DND-41 (cell line): ENCODE results near the gene UBP1.

Source experiments
- ATAC-seq: fragments of 200-7000 bp; cut with Tn5 transposase; 3 replicates; pipeline ENCODE4 v1.9.1; 2021; ENCODE audit warnings: low read depth; ENCODE audit not compliant: insufficient read depth
- DNase-seq: peaks from one replicate; pipeline ENCODE4 v3.0.0-alpha.2; 2020
- H2AFZ ChIP-seq: 2 replicates; pipeline ENCODE4 v1.6.0; 2012; ENCODE audit warnings: low read depth, low read length
- H3K27ac ChIP-seq: 2 replicates; pipeline ENCODE4 v1.5.1; 2012; ENCODE audit warnings: low read length, inconsistent platforms
- H3K27me3 ChIP-seq: fragments of 200-600 bp; sonication (generic); 2 replicates; pipeline ENCODE4 v1.6.0; 2012; ENCODE audit warnings: low read length, mild to moderate bottlenecking, inconsistent platforms; ENCODE audit not compliant: insufficient read depth, poor library complexity
- H3K36me3 ChIP-seq: 2 replicates; pipeline ENCODE4 v1.5.1; 2012; ENCODE audit warnings: low read length, inconsistent platforms; ENCODE audit not compliant: insufficient read depth
- H3K4me1 ChIP-seq: 2 replicates; pipeline ENCODE4 v1.5.1; 2012; ENCODE audit warnings: mild to moderate bottlenecking, low read length; ENCODE audit not compliant: insufficient read depth
- H3K4me2 ChIP-seq: 2 replicates; pipeline ENCODE4 v1.6.0; 2012; ENCODE audit warnings: mild to moderate bottlenecking, moderate library complexity, low read length, inconsistent platforms; ENCODE audit not compliant: insufficient read depth
- H3K4me3 ChIP-seq, 2 experiments: fragments of 200-600 bp in 1 of 2; shearing (Covaris generic) in 1 of 2; 2 replicates each; pipeline ENCODE4 v1.5.1; 2012 to 2016; ENCODE audit warnings: inconsistent platforms in 2 of 2, low read length in 2 of 2, mild to moderate bottlenecking in 2 of 2, low read depth in 1 of 2, moderate library complexity in 1 of 2
- H3K79me2 ChIP-seq: 2 replicates; pipeline ENCODE4 v1.6.0; 2012; ENCODE audit warnings: low read length, inconsistent platforms; ENCODE audit not compliant: insufficient read depth
- H3K9ac ChIP-seq: 2 replicates; pipeline ENCODE4 v1.6.0; 2012; ENCODE audit warnings: low read depth, mild to moderate bottlenecking, inconsistent platforms, low read length, moderate library complexity
- H3K9me3 ChIP-seq: 2 replicates; pipeline ENCODE4 v1.5.1; 2012; ENCODE audit warnings: low read length, moderate library complexity, mild to moderate bottlenecking, inconsistent platforms; ENCODE audit not compliant: insufficient read depth, severe bottlenecking
- H4K20me1 ChIP-seq: 2 replicates; pipeline ENCODE4 v1.6.0; 2012; ENCODE audit warnings: low read length; ENCODE audit not compliant: insufficient read depth
- EZH2 ChIP-seq: IDR thresholded peaks from 3 replicates; pipeline ENCODE4 v1.6.1; 2012; ENCODE audit warnings: borderline replicate concordance, low read depth, mild to moderate bottlenecking, moderate library complexity, low read length, inconsistent platforms; ENCODE audit not compliant: severe bottlenecking
- TF ChIP-seq, protein P1 (sequence below): IDR thresholded peaks from 2 replicates; pipeline ENCODE4 v1.5.1; 2012; ENCODE audit warnings: borderline replicate concordance, low read length, moderate library complexity, mild to moderate bottlenecking; ENCODE audit not compliant: poor library complexity, severe bottlenecking; ENCODE audit errors: extremely low read depth

Gene UBP1

DNA sequence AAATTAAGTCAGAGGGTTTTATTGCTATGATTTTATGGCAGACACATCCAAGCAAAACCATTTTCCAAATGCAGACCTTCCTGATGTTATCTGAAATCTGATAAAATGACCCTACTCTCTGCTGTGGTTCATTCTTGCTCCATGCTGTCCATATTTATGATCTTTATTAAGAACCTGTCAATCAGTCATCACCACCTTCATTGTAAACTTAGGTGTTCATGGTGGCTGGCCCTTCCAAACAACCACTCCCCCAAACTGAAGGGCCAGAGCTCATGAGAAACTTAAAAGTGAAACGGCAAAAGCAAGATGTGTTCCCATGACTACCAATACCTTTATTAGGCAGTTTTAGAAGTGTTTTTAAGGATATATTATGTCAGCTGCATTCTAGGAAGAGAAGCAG, 53.6 kb downstream of the UBP1 start:
- no peaks in the 10 kb centered on the region for H3K27me3 ChIP-seq
- no peak for DNase-seq
- TF ChIP-seq, protein P1, sequence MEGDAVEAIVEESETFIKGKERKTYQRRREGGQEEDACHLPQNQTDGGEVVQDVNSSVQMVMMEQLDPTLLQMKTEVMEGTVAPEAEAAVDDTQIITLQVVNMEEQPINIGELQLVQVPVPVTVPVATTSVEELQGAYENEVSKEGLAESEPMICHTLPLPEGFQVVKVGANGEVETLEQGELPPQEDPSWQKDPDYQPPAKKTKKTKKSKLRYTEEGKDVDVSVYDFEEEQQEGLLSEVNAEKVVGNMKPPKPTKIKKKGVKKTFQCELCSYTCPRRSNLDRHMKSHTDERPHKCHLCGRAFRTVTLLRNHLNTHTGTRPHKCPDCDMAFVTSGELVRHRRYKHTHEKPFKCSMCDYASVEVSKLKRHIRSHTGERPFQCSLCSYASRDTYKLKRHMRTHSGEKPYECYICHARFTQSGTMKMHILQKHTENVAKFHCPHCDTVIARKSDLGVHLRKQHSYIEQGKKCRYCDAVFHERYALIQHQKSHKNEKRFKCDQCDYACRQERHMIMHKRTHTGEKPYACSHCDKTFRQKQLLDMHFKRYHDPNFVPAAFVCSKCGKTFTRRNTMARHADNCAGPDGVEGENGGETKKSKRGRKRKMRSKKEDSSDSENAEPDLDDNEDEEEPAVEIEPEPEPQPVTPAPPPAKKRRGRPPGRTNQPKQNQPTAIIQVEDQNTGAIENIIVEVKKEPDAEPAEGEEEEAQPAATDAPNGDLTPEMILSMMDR, result no peak
- TF ChIP-seq EZH2, result no peak
- no peaks in the 10 kb centered on the region for H3K9me3 ChIP-seq
- no peaks in the 10 kb centered on the region for H4K20me1 ChIP-seq
- no peaks in the 10 kb centered on the region for H3K79me2 ChIP-seq
- H3K9ac ChIP-seq, result no peak overlapping the region
- no peak overlapping the region for H2AFZ ChIP-seq
- no peaks in the 10 kb centered on the region for H3K4me1 ChIP-seq
- peaks cover 45% of the 10 kb centered on the region for H3K36me3 ChIP-seq
- no peak for ATAC-seq
- H3K27ac ChIP-seq, result no peak overlapping the region
- H3K4me3 ChIP-seq, result no peak overlapping the region
- H3K4me2 ChIP-seq, result no peak overlapping the region

DNA sequence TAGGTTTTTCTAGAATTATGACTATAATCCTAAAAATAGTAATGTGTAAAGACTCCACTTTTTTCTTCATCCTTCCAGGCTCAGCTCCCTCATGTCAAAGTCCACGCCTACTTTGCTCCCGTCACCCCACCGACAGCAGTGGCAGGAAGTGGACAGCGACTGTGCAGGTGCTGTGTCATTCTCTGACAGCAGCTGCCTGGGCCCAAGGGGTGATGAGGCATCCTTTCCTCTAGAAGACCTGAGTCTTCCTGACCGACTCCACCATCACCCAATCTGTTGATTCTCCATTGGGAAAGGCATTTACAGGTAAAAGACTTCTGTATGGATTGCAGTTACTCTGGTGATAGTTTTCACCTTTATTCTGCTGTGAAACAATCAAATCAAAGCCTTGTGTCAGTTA, 54.8 kb downstream of the UBP1 start:
- Histone ChIP-seq H3K36me3 (peaks cover 33% of the 10 kb centered on the region), H3K27me3 (no peaks in the 10 kb centered on the region), H3K27ac (no peak overlapping the region), H3K9ac (no peak overlapping the region), H4K20me1 (no peaks in the 10 kb centered on the region), H2AFZ (no peak overlapping the region), H3K4me3 (no peak overlapping the region), H3K79me2 (no peaks in the 10 kb centered on the region), H3K4me1 (no peaks in the 10 kb centered on the region), H3K4me2 (no peak overlapping the region), H3K9me3 (no peaks in the 10 kb centered on the region)
- ATAC-seq (peak; percentile 81), DNase-seq (peak; percentile 55)
- no peak for TF ChIP-seq EZH2
- TF ChIP-seq, protein P1, result no peak

DNA sequence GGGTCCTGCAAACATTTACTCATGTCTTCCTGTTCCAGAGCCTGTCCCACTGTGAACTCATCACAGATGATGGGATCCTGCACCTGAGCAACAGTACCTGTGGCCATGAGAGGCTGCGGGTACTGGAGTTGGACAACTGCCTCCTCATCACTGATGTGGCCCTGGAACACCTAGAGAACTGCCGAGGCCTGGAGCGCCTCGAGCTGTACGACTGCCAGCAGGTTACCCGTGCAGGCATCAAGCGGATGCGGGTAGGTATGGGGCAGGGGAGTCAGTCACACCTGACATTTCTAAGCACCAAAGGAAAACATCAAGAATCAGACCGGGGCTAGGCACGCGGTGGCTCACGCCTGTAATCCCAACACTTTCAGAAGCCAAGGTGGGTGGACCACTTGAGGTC, 56.3 kb downstream of the UBP1 start:
- H4K20me1 ChIP-seq, result no peaks in the 10 kb centered on the region
- no peak for DNase-seq
- H3K79me2 ChIP-seq, result no peaks in the 10 kb centered on the region
- H3K4me1 ChIP-seq, result no peaks in the 10 kb centered on the region
- no peaks in the 10 kb centered on the region for H3K27me3 ChIP-seq
- no peak for ATAC-seq
- H3K9ac ChIP-seq, result no peak overlapping the region
- H3K9me3 ChIP-seq, result no peaks in the 10 kb centered on the region
- no peak for TF ChIP-seq EZH2
- TF ChIP-seq, protein P1, result no peak
- H2AFZ ChIP-seq, result no peak overlapping the region
- no peak overlapping the region for H3K4me3 ChIP-seq
- no peak overlapping the region for H3K27ac ChIP-seq
- peaks cover 21% of the 10 kb centered on the region; the same call in 1 of the 2 replicates for H3K36me3 ChIP-seq
- no peak overlapping the region for H3K4me2 ChIP-seq

DNA sequence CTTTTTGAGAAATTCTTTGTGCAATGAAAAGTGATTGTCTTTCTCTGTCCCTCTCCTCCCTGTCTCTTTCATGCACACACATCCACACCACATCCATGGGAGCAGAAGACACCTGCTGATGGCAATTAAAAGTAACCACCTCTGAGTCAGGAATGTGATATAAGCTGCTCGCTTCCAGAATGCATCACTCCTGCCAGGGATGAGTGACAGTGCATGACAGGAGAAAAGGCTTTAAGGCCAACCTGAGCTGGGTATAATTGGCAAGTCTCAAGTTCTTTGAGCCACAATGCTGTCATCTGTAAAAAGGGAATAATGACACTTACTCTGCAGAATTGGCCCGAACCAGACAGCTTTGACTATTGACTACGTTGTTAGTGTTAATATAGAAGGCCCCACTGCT, 59.6 kb downstream of the UBP1 start:
- Histone ChIP-seq H3K9me3 (no peaks in the 10 kb centered on the region), H3K4me2 (no peak overlapping the region), H3K27ac (no peak overlapping the region), H3K36me3 (0 out of 2 replicates have a peak, but pooled peaks cover 3% of the 10 kb centered on the region), H3K9ac (no peak overlapping the region), H4K20me1 (no peaks in the 10 kb centered on the region), H2AFZ (no peak overlapping the region), H3K4me1 (no peaks in the 10 kb centered on the region), H3K79me2 (no peaks in the 10 kb centered on the region), H3K4me3 (no peak overlapping the region), H3K27me3 (no peaks in the 10 kb centered on the region)
- DNase-seq, result no peak
- ATAC-seq, result no peak
- TF ChIP-seq, protein P1, result no peak
- no peak for TF ChIP-seq EZH2
